Neural progenitor cell (in vitro differentiated cells): ENCODE data around the gene ZBED4. TPM values are rescaled to one million over a fixed set of nuclear protein-coding genes. Genes with fewer than 3 reads are reported as not detected.

Experiments
- DNase-seq: peaks from one replicate; pipeline ENCODE4 v3.0.0-alpha.2; 2016; ENCODE audit warnings: low spot score
- H2AFZ ChIP-seq: fragments of 200-600 bp; sonication (generic); replicated peaks from 2 replicates; pipeline ENCODE4 v1.6.1; 2016; ENCODE audit warnings: antibody characterized with exemption
- H3F3A ChIP-seq: fragments of 200-600 bp; sonication (generic); 2 replicates; pipeline ENCODE4 v1.6.1; 2016; ENCODE audit warnings: antibody characterized with exemption, low read depth
- H3K27ac ChIP-seq: fragments of 200-600 bp; sonication (generic); 2 replicates; pipeline ENCODE4 v1.5.1; 2016; ENCODE audit warnings: mild to moderate bottlenecking
- H3K27me3 ChIP-seq: fragments of 200-600 bp; sonication (generic); 2 replicates; pipeline ENCODE4 v1.6.1; 2016; ENCODE audit warnings: mild to moderate bottlenecking, moderate library complexity
- H3K36me3 ChIP-seq: fragments of 200-600 bp; sonication (generic); 2 replicates; pipeline ENCODE4 v1.5.1; 2016
- H3K4me1 ChIP-seq: fragments of 200-600 bp; sonication (generic); 2 replicates; pipeline ENCODE4 v1.6.1; 2016; ENCODE audit warnings: mixed run types
- H3K4me2 ChIP-seq: fragments of 200-600 bp; sonication (generic); 2 replicates; pipeline ENCODE4 v1.6.1; 2016
- H3K4me3 ChIP-seq: fragments of 200-600 bp; sonication (generic); 2 replicates; pipeline ENCODE4 v1.5.1; 2016
- H3K79me2 ChIP-seq: fragments of 200-600 bp; sonication (generic); 2 replicates; pipeline ENCODE4 v1.6.1; 2016; ENCODE audit warnings: low read depth
- H3K9ac ChIP-seq: fragments of 200-600 bp; sonication (generic); 2 replicates; pipeline ENCODE4 v1.6.1; 2016
- H3K9me3 ChIP-seq: fragments of 200-600 bp; sonication (generic); 2 replicates; pipeline ENCODE4 v1.5.1; 2016; ENCODE audit warnings: low read depth
- H4K20me1 ChIP-seq: fragments of 200-600 bp; sonication (generic); 2 replicates; pipeline ENCODE4 v1.6.1; 2016; ENCODE audit warnings: low read depth
- H3K27ac Mint-ChIP-seq: 3 replicates; pipeline ENCODE4 v1.8.0; 2021; ENCODE audit warnings: mixed read lengths
- H3K27me3 Mint-ChIP-seq: 2 replicates; pipeline ENCODE4 v1.8.0; 2022; ENCODE audit warnings: low read depth, mild to moderate bottlenecking, inconsistent platforms, moderate library complexity, mixed read lengths; ENCODE audit not compliant: insufficient read depth
- H3K36me3 Mint-ChIP-seq: 3 replicates; pipeline ENCODE4 v1.8.0; 2021; ENCODE audit warnings: mixed read lengths
- H3K4me1 Mint-ChIP-seq: 3 replicates; pipeline ENCODE4 v1.8.0; 2021; ENCODE audit warnings: mixed read lengths
- H3K4me3 Mint-ChIP-seq: 3 replicates; pipeline ENCODE4 v1.8.0; 2021; ENCODE audit warnings: mild to moderate bottlenecking, moderate library complexity, mixed read lengths
- H3K9me3 Mint-ChIP-seq: 3 replicates; pipeline ENCODE4 v1.8.0; 2020; ENCODE audit warnings: mixed read lengths
- CTCF ChIP-seq: fragments of 200-600 bp; sonication (generic); IDR thresholded peaks from 2 replicates; pipeline ENCODE4 v1.5.1; 2017; ENCODE audit warnings: antibody characterized with exemption, mild to moderate bottlenecking
- EZH2 ChIP-seq: fragments of 200-600 bp; sonication (generic); IDR thresholded peaks from 2 replicates; pipeline ENCODE4 v1.6.1; 2017; ENCODE audit warnings: antibody characterized with exemption, mild to moderate bottlenecking, moderate library complexity
- EZH2phosphoT487 ChIP-seq: fragments of 200-600 bp; sonication (generic); IDR thresholded peaks from 2 replicates; pipeline ENCODE4 v1.6.1; 2017; ENCODE audit warnings: antibody characterized with exemption
- total RNA-seq: library from RNA; depleted of rRNA; stranded (reverse); fragments of >200 nt; gene quantifications from 2 replicates; pipeline ENCODE4 v1.2.3, GENCODE V29; 2015; ENCODE audit warnings: low replicate concordance

ZBED4 gene
- total RNA-seq, 1 donor from 2014 or later: 23.1 TPM

GRCh38 chr22:49855251-49855911 is 1.7 kb downstream of the ZBED4 start:
- no peak for DNase-seq
- Mint-ChIP-seq H3K9me3 (peaks cover 3% of the 10 kb centered on the region), H3K36me3 (peaks cover 10% of the 10 kb centered on the region), H3K4me3 (peak overlapping the region; percentile 99), H3K4me1 (peaks cover 21% of the 10 kb centered on the region), H3K27me3 (peaks cover 29% of the 10 kb centered on the region), H3K27ac (no peak overlapping the region)
- Histone ChIP-seq H3K27ac (no peak overlapping the region), H3K4me1 (peaks cover 16% of the 10 kb centered on the region), H3K4me2 (peak overlapping the region; percentile 92), H3K36me3 (no peaks in the 10 kb centered on the region), H3K79me2 (peaks cover 63% of the 10 kb centered on the region), H4K20me1 (peaks cover 56% of the 10 kb centered on the region), H3K27me3 (peaks cover 28% of the 10 kb centered on the region), H3F3A (peaks cover 12% of the 10 kb centered on the region), H3K9me3 (no peaks in the 10 kb centered on the region), H3K4me3 (peak overlapping the region; percentile 70), H2AFZ (no peak overlapping the region), H3K9ac (peak overlapping the region; percentile 43)
- no peak for TF ChIP-seq EZH2
- TF ChIP-seq CTCF: no peak
- TF ChIP-seq EZH2phosphoT487: no peak

GRCh38 chr22:49856343-49856742 is 2.7 kb downstream of the ZBED4 start:
- no peak for DNase-seq
- peaks cover 73% of the 10 kb centered on the region for H3K79me2 ChIP-seq
- no peaks in the 10 kb centered on the region for H3K9me3 ChIP-seq
- peaks cover 18% of the 10 kb centered on the region for H3K27me3 ChIP-seq
- peaks cover 16% of the 10 kb centered on the region for H3K4me1 ChIP-seq
- peaks cover 56% of the 10 kb centered on the region for H4K20me1 ChIP-seq
- H3K36me3 ChIP-seq: no peaks in the 10 kb centered on the region
- peak overlapping the region; percentile 54 for H3K27ac Mint-ChIP-seq
- H3F3A ChIP-seq: peaks cover 12% of the 10 kb centered on the region
- no peak overlapping the region for H3K9ac ChIP-seq
- H3K27me3 Mint-ChIP-seq: peaks cover 21% of the 10 kb centered on the region
- H3K27ac ChIP-seq: no peak overlapping the region
- H3K36me3 Mint-ChIP-seq: peaks cover 12% of the 10 kb centered on the region
- TF ChIP-seq EZH2phosphoT487 (no peak), CTCF (no peak), EZH2 (no peak)
- no peak overlapping the region for H3K4me3 ChIP-seq
- H3K9me3 Mint-ChIP-seq: peaks cover 4% of the 10 kb centered on the region
- H3K4me3 Mint-ChIP-seq: peak overlapping the region; percentile 99
- H2AFZ ChIP-seq: no peak overlapping the region
- H3K4me1 Mint-ChIP-seq: peaks cover 21% of the 10 kb centered on the region
- peak overlapping the region; percentile 92 for H3K4me2 ChIP-seq

- H3K36me3 ChIP-seq: no peaks in the 10 kb centered on the region
- Mint-ChIP-seq H3K27me3 (peaks cover 14% of the 10 kb centered on the region), H3K27ac (no peak overlapping the region), H3K4me1 (peaks cover 21% of the 10 kb centered on the region), H3K9me3 (peaks cover 9% of the 10 kb centered on the region), H3K4me3 (peak overlapping the region; percentile 41), H3K36me3 (peaks cover 16% of the 10 kb centered on the region)
- peaks cover 63% of the 10 kb centered on the region for H4K20me1 ChIP-seq
- no peak for TF ChIP-seq EZH2phosphoT487
- no peak for TF ChIP-seq CTCF
- TF ChIP-seq EZH2: no peak
- H3K4me1 ChIP-seq: peaks cover 16% of the 10 kb centered on the region
- peaks cover 12% of the 10 kb centered on the region for H3F3A ChIP-seq
- no peak overlapping the region for H3K27ac ChIP-seq
- no peak overlapping the region for H3K4me2 ChIP-seq
- peaks cover 79% of the 10 kb centered on the region for H3K79me2 ChIP-seq
- H3K9me3 ChIP-seq: no peaks in the 10 kb centered on the region
- no peak overlapping the region for H3K9ac ChIP-seq
- peaks cover 12% of the 10 kb centered on the region for H3K27me3 ChIP-seq
- H3K4me3 ChIP-seq: no peak overlapping the region
- H2AFZ ChIP-seq: no peak overlapping the region
- DNase-seq: no peak
Observed at GRCh38 chr22:49856766-49857618, 3.3 kb downstream of the ZBED4 start.
